ENCODE data around the gene RANBP3. TPM values are rescaled to one million over a fixed set of nuclear protein-coding genes. Genes with fewer than 3 reads are reported as not detected.

The RANBP3 gene
- total and polyA plus RNA-seq, 4 donors, result 33.6 to 67.7 (median 54.9) TPM

DNA sequence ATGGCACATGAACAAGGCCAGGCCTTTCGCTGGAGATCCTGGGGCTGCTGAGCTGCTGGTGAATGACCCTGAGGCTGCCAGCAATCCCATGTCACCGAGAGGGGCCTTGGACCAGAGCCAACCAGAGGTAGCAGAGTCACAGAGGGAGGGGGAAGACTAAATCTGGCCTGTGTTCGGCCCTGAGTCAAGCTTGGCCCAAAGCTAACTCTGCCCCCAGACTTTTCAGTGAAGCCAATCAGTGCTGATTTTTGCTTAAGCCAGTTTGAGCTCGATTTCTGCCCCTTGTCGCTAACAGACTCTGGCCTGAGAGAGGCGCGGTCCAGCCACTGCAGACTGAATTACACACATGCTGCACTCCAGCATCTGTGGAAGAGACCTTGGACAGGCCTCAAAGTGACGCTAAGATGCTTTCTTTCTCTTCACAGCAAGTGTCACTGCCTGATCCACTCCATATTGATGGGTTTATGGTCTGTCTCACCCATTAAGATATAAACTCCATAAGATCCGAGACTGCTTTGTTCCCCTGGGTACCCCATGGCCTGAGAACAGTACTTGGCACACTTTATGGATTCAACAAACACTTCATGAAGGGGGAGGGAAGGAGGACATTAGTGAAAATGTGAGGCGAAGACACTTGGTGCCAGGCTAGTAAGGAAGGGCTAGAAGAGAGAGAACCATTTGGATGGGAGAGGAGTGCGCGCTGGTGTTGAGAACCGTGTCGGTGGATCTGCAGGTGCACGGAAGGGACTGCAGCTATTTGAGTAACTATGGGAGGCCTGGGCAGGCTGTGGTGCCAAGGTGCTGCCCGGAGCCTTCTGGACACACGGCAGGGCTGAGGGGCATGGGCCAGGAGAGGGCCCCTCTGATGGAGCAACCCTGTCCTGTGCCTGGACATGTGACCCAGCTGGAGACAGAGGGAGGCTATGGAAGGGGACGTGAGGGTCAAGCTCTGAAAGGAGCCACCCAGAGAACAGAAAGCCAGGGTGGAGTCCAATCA is 17.6 kb downstream of the RANBP3 start:
- H3K27ac ChIP-seq (ENCODE audit: low read depth in 1 of 2, low read length in 1 of 2), result peak overlapping the region; percentile 41 to 76
- ATAC-seq (ENCODE audit: insufficient read depth, low FRiP score) (no peak), DNase-seq (peak; percentile 55 to 83 (median 77))

GRCh38 chr19:5959260-5960004 is 18.5 kb downstream of the RANBP3 start:
- DNase-seq (no peak), ATAC-seq (ENCODE audit: insufficient read depth, low FRiP score) (no peak)
- H3K4me1 ChIP-seq (ENCODE audit: control insufficient read depth in 5 of 5, insufficient read depth in 5 of 5, low read length in 5 of 5), result peaks cover 26 to 70% (median 54%) of the 10 kb centered on the region in 5 donors
- peak overlapping the region; percentile 4 to 76 for H3K27ac ChIP-seq (ENCODE audit: low read depth in 1 of 2, low read length in 1 of 2)
- H3K9me3 ChIP-seq (ENCODE audit: control insufficient read depth in 4 of 4, insufficient read depth in 3 of 4, low read length in 3 of 4), result no peaks in the 10 kb centered on the region
- no peaks in the 10 kb centered on the region for H3K27me3 ChIP-seq (ENCODE audit: control insufficient read depth in 3 of 3, insufficient read depth in 3 of 3, low read length in 2 of 3)
- H3K9ac ChIP-seq (ENCODE audit: insufficient read depth in 1 of 2, low read length in 2 of 2), result peak overlapping the region in 1 of 2 donors; percentile 57
- TF ChIP-seq, protein P1, sequence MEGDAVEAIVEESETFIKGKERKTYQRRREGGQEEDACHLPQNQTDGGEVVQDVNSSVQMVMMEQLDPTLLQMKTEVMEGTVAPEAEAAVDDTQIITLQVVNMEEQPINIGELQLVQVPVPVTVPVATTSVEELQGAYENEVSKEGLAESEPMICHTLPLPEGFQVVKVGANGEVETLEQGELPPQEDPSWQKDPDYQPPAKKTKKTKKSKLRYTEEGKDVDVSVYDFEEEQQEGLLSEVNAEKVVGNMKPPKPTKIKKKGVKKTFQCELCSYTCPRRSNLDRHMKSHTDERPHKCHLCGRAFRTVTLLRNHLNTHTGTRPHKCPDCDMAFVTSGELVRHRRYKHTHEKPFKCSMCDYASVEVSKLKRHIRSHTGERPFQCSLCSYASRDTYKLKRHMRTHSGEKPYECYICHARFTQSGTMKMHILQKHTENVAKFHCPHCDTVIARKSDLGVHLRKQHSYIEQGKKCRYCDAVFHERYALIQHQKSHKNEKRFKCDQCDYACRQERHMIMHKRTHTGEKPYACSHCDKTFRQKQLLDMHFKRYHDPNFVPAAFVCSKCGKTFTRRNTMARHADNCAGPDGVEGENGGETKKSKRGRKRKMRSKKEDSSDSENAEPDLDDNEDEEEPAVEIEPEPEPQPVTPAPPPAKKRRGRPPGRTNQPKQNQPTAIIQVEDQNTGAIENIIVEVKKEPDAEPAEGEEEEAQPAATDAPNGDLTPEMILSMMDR (IDR thresholded peaks at IDR 0.05; ENCODE audit: control extremely low read depth, extremely low read depth), result no peak
- no peak overlapping the region for H3K4me3 ChIP-seq
- 80 to 91% methylated on average over 14 of the region's 14 CpGs for WGBS, 2 donors
- peaks cover 0 to 5% (median 0%) of the 10 kb centered on the region in 4 donors for H3K36me3 ChIP-seq (ENCODE audit: control insufficient read depth in 4 of 4, insufficient read depth in 4 of 4, low read length in 4 of 4)

More for the DNA sequence above, 17.6 kb downstream of the RANBP3 start:
- H3K4me1 ChIP-seq (ENCODE audit: control insufficient read depth in 5 of 5, insufficient read depth in 5 of 5, low read length in 5 of 5), result peaks cover 26 to 65% (median 51%) of the 10 kb centered on the region in 5 donors
- TF ChIP-seq, protein P1 (IDR thresholded peaks at IDR 0.05; ENCODE audit: control extremely low read depth, extremely low read depth), result no peak
- peaks cover 0 to 5% (median 0%) of the 10 kb centered on the region in 4 donors for H3K36me3 ChIP-seq (ENCODE audit: control insufficient read depth in 4 of 4, insufficient read depth in 4 of 4, low read length in 4 of 4)
- peak overlapping the region in 1 of 2 donors; percentile 57 for H3K9ac ChIP-seq (ENCODE audit: insufficient read depth in 1 of 2, low read length in 2 of 2)
- H3K9me3 ChIP-seq (ENCODE audit: control insufficient read depth in 4 of 4, insufficient read depth in 3 of 4, low read length in 3 of 4), result no peaks in the 10 kb centered on the region
- WGBS, 2 donors, result 61 to 75% methylated on average over 18 of the region's 18 CpGs
- H3K27me3 ChIP-seq (ENCODE audit: control insufficient read depth in 3 of 3, insufficient read depth in 3 of 3, low read length in 2 of 3), result no peaks in the 10 kb centered on the region
- no peak overlapping the region for H3K4me3 ChIP-seq

DNA sequence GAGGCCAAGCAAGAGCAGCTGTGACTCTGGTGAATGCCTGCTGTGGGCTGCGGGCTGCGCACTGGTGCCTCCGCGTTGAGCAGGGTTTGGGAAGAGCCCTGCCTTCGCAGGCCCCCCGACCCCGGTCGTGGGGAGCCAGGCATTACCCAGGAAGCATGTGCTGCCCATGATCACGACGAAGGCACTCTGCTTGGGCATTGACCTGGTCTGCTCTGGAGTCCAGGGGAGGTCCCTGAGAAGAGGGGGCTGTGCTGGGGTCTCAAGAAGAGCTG is 19.2 kb downstream of the RANBP3 start:
- Histone ChIP-seq H3K4me1 (ENCODE audit: control insufficient read depth in 5 of 5, insufficient read depth in 5 of 5, low read length in 5 of 5) (peaks cover 33 to 77% (median 57%) of the 10 kb centered on the region in 5 donors), H3K9ac (ENCODE audit: insufficient read depth in 1 of 2, low read length in 2 of 2) (no peak overlapping the region), H3K9me3 (ENCODE audit: control insufficient read depth in 4 of 4, insufficient read depth in 3 of 4, low read length in 3 of 4) (no peaks in the 10 kb centered on the region), H3K27me3 (ENCODE audit: control insufficient read depth in 3 of 3, insufficient read depth in 3 of 3, low read length in 2 of 3) (no peaks in the 10 kb centered on the region), H3K4me3 (no peak overlapping the region), H3K36me3 (ENCODE audit: control insufficient read depth in 4 of 4, insufficient read depth in 4 of 4, low read length in 4 of 4) (peaks cover 0 to 5% (median 0%) of the 10 kb centered on the region in 4 donors), H3K27ac (ENCODE audit: low read depth in 1 of 2, low read length in 1 of 2) (peak overlapping the region in 1 of 2 donors; percentile 3)
- ATAC-seq (ENCODE audit: insufficient read depth, low FRiP score), result no peak
- 91 to 93% methylated on average over 10 of the region's 10 CpGs for WGBS, 2 donors
- no peak for DNase-seq
- TF ChIP-seq, protein P1 (IDR thresholded peaks at IDR 0.05; ENCODE audit: control extremely low read depth, extremely low read depth), result no peak

Measured in lung (tissue), 12 donors.